ENCODE results near the gene PLD3.

GRCh38 chr19:40336601-40336900, 11.9 kb upstream of the PLD3 start:
- TF ChIP-seq CTCF (IDR thresholded peaks at IDR 0.05; ENCODE audit: insufficient read depth, low read length): no peak
- TF ChIP-seq GABPA (IDR thresholded peaks at IDR 0.05; ENCODE audit: low read depth): no peak
- no peak for TF ChIP-seq POLR2AphosphoS5 (IDR thresholded peaks at IDR 0.05; ENCODE audit: low read depth)

Measured in HL-60 (cell line).